Forelimb muscle (tissue), 1 donor: ENCODE data around the gene MARK1. TPM values are rescaled to one million over a fixed set of nuclear protein-coding genes. Genes with fewer than 3 reads are reported as not detected.

Experiments
- DNase-seq: peaks from one replicate; pipeline ENCODE4 v3.0.0-alpha.2; 2013; ENCODE audit warnings: low read depth
- polyA plus RNA-seq: library from polyadenylated mRNA; unstranded; fragments of 120-200 nt; gene quantifications from one replicate; pipeline ENCODE4 v1.2.1, GENCODE V29; 2013; ENCODE audit not compliant: insufficient read length

MARK1 gene
- polyA plus RNA-seq, 1 donor: 10.2 TPM

GRCh38 chr1:220690140-220691052, 162.5 kb downstream of the MARK1 start, which contains the start of gene C1orf115:
TSS of gene C1orf115 (plus strand) at chr1:220690363. CDS start at chr1:220690403, 40 bp downstream.
- peak; percentile 17 for DNase-seq

DNA sequence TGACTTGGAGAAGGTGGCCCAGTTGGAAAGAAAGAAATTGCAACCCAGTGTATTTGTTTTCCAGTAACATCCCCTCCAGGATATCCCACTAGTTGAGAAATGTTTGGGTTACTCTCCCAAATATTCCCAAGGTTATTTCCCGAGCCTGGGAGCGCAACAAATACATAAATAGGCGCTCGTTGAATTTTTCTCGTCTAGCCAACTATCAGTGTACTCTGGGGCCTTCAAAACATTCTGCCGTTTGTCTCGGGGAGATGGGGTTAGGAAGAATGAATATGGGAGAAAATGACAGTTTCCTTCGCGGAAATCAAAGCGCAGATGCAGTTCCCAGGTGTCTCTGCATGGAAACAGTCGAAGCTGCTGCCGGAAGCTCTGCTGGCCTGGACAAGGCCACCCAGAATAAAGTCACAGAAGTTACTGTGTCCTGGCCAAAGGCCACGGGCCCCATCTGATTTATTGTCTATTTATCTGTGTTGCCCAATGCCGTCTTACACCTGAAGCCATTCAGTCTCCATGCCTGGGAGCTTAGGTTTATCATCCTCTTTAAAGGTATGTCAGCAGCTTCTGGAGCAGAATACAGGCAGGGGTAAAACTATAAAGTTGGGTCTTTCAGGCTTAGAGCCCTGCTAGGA, 163.2 kb downstream of the MARK1 start:
- DNase-seq: no peak

DNA sequence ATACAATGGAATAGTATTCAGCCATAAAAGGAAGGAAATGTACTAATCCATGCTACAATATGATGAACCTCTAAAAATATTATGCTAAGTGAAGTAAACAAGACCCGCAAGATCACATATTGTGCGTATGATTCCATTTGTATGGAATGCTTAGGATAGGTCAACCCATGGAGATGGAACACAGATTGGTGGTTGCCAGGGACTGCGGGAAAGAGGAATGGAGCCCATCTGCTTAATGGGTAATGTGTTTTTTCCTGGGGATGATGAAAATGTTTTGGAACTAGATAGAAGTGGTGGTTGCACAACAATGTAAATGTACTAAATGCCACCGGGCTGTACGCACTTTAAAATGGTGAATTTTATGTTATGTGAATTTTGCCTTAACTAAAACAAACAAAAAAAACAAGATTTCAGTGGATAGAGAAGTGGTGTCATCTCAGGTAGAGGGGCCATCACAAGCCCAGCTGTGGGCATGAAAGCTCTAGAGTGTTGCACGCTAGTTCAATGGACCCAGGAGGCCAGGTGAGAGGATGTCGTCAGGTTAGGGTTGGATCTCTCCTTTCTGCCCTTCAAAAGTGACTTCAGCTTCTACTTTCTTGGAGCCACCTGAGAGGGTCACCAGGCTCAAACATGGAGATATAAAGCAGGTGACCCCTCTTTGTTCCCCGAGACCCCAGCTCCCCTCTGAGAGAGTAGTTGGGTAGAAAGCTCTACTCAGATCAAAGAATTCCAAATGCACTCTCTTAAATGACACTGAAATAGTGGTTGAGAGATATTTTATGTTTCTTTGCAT, 164.7 kb downstream of the MARK1 start:
- no peak for DNase-seq

- DNase-seq: no peak
Observed at GRCh38 chr1:220694866-220695382, 167.0 kb downstream of the MARK1 start.

DNA sequence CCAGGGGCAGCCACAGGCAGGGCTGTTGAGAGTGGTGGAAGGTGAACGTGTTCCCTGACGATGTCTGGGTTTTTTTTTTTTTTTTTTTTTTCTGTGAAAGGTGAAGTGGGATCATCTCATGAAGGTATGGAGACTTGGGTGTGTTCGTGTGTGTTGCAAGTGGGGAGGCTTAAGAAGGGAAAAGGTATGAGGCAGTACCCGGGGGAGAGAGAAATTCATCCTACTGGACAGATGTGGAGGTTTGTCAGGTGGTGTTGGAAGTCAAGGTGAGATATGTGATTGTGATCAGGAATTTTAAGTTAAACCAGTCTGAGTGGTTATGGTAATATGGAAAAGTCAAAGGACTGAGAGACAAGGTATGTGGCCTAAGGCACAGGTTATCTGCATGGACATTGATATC, 167.5 kb downstream of the MARK1 start:
- DNase-seq: no peak

GRCh38 chr1:220696226-220696862, 168.4 kb downstream of the MARK1 start:
- no peak for DNase-seq

GRCh38 chr1:220696863-220697231, 168.9 kb downstream of the MARK1 start:
- no peak for DNase-seq

DNA sequence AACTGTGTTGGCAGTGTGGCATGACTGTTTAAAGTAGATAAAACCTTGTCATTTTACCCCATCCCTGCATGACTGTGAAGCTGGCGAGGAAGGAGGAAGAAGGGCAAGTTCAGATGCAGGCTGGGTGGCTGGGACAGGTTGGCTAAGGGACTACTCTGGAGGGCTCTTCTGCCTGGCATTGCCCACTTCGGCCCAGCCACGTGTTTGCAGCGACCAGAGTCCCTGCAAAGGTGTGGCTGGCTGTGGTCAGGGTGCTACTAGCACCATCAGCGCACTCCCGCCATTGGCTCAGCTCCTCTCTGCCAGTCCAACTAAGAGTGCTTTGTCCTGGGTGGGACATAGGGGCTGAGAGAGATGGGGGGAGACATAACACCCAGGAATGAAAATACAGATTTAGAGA, 169.4 kb downstream of the MARK1 start:
- DNase-seq: no peak

- DNase-seq: no peak
Observed at GRCh38 chr1:220698607-220699016, 170.7 kb downstream of the MARK1 start.

- DNase-seq: no peak
Observed at GRCh38 chr1:220699044-220699443, 171.1 kb downstream of the MARK1 start.

GRCh38 chr1:220700556-220701179, 172.7 kb downstream of the MARK1 start:
- DNase-seq: peak; percentile 13

DNA sequence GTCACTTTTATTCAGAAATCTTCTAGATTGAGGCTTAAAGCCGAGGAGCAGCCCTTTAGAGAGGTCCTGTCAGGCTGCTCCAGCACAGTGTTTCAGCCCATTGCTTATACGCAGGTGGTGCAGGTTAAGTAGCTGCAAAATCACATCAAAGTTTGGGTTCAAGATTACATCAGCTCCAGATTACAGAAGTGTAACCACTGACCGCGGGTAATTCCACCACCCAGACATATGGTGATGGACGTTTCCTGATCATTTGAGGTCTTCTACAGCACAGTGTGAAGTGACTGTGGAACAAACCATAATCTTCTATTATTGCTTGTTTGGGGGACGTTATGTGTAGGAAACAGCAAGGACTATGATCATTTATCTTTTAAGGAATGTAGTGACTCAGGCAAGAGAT, 174.0 kb downstream of the MARK1 start:
- no peak for DNase-seq

GRCh38 chr1:220702733-220703270, 174.9 kb downstream of the MARK1 start:
- DNase-seq: no peak

GRCh38 chr1:220703305-220703704, 175.4 kb downstream of the MARK1 start:
- DNase-seq: no peak

DNA sequence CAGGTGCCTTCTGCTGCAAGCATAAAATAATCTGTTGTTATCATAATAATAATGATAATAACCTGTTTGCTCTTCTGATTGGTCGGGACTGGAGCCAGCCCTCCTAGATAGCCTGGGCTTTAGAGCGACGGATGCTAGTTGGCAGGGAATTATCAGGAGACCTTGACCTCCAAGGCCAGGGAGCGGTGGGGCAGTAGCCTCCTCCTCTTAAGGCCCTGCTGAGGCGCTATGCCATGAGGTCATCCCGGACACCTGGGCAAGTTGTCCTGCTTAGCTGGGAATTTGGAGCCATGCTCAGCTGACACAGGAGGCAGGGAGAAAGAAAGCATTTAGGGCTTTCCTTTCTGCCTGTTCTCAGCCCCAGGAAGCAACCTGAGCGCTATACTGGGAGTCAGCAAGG, 177.8 kb downstream of the MARK1 start:
- no peak for DNase-seq

DNA sequence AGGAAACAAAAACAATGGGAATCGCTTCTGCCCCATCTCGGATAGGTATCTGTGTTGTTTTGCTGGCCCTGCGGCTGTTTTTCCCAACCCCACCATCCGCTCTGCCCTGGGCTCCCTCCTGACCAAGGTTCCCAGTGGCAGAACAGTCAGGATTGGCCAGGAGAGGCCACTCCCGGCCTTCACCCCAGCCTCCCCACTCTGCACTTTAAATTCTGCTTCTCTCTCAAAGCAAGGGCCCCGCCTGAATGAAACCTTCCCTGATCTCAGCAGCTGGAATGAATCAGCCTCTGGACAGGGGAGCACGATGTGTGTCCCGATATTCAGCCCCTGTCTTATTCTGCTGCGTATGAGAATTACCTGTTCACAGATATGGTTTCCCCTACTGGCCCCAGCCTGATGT, 178.5 kb downstream of the MARK1 start:
- DNase-seq: no peak

DNA sequence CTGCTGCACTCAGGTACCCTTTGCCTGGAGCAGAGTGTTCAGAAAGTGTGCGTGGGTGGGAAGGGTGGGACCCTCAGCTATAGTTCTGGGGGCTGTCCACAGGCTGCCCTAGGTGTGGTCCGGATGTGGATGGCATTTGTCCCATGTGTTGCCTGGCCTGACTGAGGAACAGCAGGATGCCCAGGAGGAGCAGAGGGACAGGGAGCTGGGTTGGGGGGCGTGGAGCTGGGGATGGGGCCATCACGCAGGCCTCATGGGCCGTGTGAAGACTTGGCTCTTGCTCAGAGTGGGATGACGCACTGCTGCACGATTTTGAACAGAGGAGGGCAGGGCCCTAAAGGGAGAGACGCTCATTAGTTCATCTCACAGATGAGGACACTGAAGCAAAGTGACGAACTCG, 179.2 kb downstream of the MARK1 start:
- DNase-seq: no peak

DNA sequence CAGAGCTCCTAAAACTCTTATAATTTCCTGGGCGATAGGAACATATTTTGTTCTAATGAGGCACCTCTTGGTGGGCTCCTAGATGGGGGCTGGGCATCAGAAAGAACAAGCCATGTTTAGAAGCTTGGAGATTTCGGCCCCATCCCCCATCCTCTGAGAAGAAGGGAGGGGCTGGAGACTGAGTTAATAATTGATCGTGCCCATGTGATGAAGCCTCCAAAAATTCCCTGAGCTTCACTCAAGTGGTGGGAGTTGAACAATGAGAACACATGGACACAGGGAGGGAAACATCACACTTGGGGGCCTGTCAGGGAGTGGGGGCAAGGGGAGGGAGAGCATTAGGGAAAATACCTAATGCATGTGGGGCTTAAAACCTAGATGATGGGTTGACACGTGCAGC, 180.3 kb downstream of the MARK1 start:
- DNase-seq: no peak

GRCh38 chr1:220708936-220709801, 181.2 kb downstream of the MARK1 start:
- no peak for DNase-seq

- no peak for DNase-seq
Observed at GRCh38 chr1:220710333-220710732, 182.4 kb downstream of the MARK1 start.
